SU-DHL-6 (cell line): ENCODE measurements around the gene DNM1L.
"Not testable (repeated sequence)": the region's sequence is repeated elsewhere in the genome, so short reads cannot be mapped to it uniquely, and the experiment has no call there.

ENCODE experiments used
- H2AFZ ChIP-seq: fragments of 200-600 bp; sonication (generic); 2 replicates; pipeline ENCODE4 v1.6.1; 2014; ENCODE audit warnings: low read depth, mild to moderate bottlenecking, moderate library complexity, mixed read lengths, antibody characterized with exemption, low read length; ENCODE audit not compliant: severe bottlenecking
- H3F3A ChIP-seq: fragments of 200-600 bp; shearing (Covaris generic); 2 replicates; pipeline ENCODE4 v1.6.0; 2016; ENCODE audit warnings: antibody characterized with exemption, mild to moderate bottlenecking; ENCODE audit not compliant: insufficient read depth
- H3K27ac ChIP-seq: fragments of 200-600 bp; sonication (generic); 2 replicates; pipeline ENCODE4 v1.5.1; 2016; ENCODE audit warnings: low read depth, mild to moderate bottlenecking, low read length, moderate library complexity, mixed read lengths
- H3K27me3 ChIP-seq: fragments of 200-600 bp; sonication (generic), shearing (Covaris generic); 2 replicates; pipeline ENCODE4 v1.6.0; 2014; ENCODE audit warnings: mild to moderate bottlenecking, low read length
- H3K36me3 ChIP-seq: fragments of 200-600 bp; sonication (generic); 2 replicates; pipeline ENCODE4 v1.6.1; 2014; ENCODE audit warnings: mild to moderate bottlenecking, low read length, mixed read lengths
- H3K4me2 ChIP-seq: fragments of 300-600, 200-600 bp; shearing (Covaris generic), sonication (generic); 2 replicates; pipeline ENCODE4 v1.6.0; 2014; ENCODE audit warnings: low read length, low read depth, mild to moderate bottlenecking; ENCODE audit not compliant: poor library complexity, severe bottlenecking
- H3K4me3 ChIP-seq: fragments of 200-600 bp; sonication (generic); 2 replicates; pipeline ENCODE4 v1.5.1; 2014; ENCODE audit warnings: antibody characterized with exemption, low read length, mild to moderate bottlenecking, mixed read lengths; ENCODE audit not compliant: insufficient read depth, poor library complexity, severe bottlenecking
- H3K79me2 ChIP-seq: fragments of 200-600 bp; sonication (generic); 2 replicates; pipeline ENCODE4 v1.6.1; 2014; ENCODE audit warnings: mild to moderate bottlenecking, low read length, moderate library complexity; ENCODE audit not compliant: insufficient read depth
- H3K9ac ChIP-seq: fragments of 200-600 bp; sonication (generic); 2 replicates; pipeline ENCODE4 v1.7.0; 2014; ENCODE audit warnings: mild to moderate bottlenecking, low read length
- H3K9me2 ChIP-seq: fragments of 200-600 bp; sonication (generic); replicated peaks from 2 replicates; pipeline ENCODE4 v1.6.1; 2014; ENCODE audit warnings: low read length; ENCODE audit not compliant: insufficient read depth
- H3K9me3 ChIP-seq: fragments of 200-600 bp; sonication (generic); 2 replicates; pipeline ENCODE4 v1.6.1; 2014; ENCODE audit warnings: low read length, mixed read lengths; ENCODE audit not compliant: insufficient read depth
- H4K20me1 ChIP-seq: fragments of 200-600 bp; sonication (generic); 2 replicates; pipeline ENCODE4 v1.6.1; 2014; ENCODE audit warnings: low read depth, mild to moderate bottlenecking, antibody characterized with exemption, low read length, moderate library complexity, mixed read lengths
- CTCF ChIP-seq: fragments of 200-600 bp; sonication (generic); IDR thresholded peaks from one replicate; pipeline ENCODE4 v1.5.1; 2017; ENCODE audit warnings: antibody characterized with exemption, mild to moderate bottlenecking, low read length, moderate library complexity; ENCODE audit not compliant: insufficient read depth, poor library complexity, severe bottlenecking
- EZH2phosphoT487 ChIP-seq: fragments of 200-600 bp; sonication (generic), shearing (Covaris generic); conservative IDR thresholded peaks from 2 replicates; pipeline ENCODE4 v1.6.1; 2018; ENCODE audit warnings: mild to moderate bottlenecking, antibody characterized with exemption, low read length, moderate library complexity, mixed read lengths

DNM1L gene

GRCh38 chr12:32698285-32698684 lies 19.2 kb downstream of the DNM1L start:
- Histone ChIP-seq H3K9ac (no peak overlapping the region), H3F3A (0 out of 2 replicates have a peak, but pooled peaks cover 10% of the 10 kb centered on the region), H2AFZ (no peak overlapping the region), H3K4me3 (no peak overlapping the region), H3K27me3 (no peaks in the 10 kb centered on the region), H3K79me2 (peaks cover 74% of the 10 kb centered on the region), H3K36me3 (0 out of 2 replicates have a peak, but pooled peaks cover 3% of the 10 kb centered on the region), H3K9me2 (no peaks in the 10 kb centered on the region), H4K20me1 (peaks cover 4% of the 10 kb centered on the region), H3K9me3 (no peaks in the 10 kb centered on the region), H3K27ac (no peak overlapping the region), H3K4me2 (no peak overlapping the region)
- TF ChIP-seq CTCF (no peak), EZH2phosphoT487 (no peak)

- not testable (repeated sequence) for H3K4me2 ChIP-seq, H3K9me3 ChIP-seq, H3K27ac ChIP-seq, H3F3A ChIP-seq, H3K36me3 ChIP-seq, H3K4me3 ChIP-seq, H3K9me2 ChIP-seq, H3K9ac ChIP-seq, H2AFZ ChIP-seq, H3K27me3 ChIP-seq, H4K20me1 ChIP-seq
- H3K79me2 ChIP-seq: peaks cover 62% of the 10 kb centered on the region
Observed at GRCh38 chr12:32699437-32699836, 20.3 kb downstream of the DNM1L start.

- Histone ChIP-seq H3F3A (0 out of 2 replicates have a peak, but pooled peaks cover 10% of the 10 kb centered on the region), H2AFZ (no peak overlapping the region), H3K27ac (no peak overlapping the region), H3K9ac (no peak overlapping the region), H3K4me2 (no peak overlapping the region), H3K9me2 (no peaks in the 10 kb centered on the region), H3K27me3 (no peaks in the 10 kb centered on the region), H3K9me3 (no peaks in the 10 kb centered on the region), H4K20me1 (no peaks in the 10 kb centered on the region; the same call in none of the 2 replicates), H3K36me3 (peaks cover 16% of the 10 kb centered on the region; the same call in 1 of the 2 replicates), H3K4me3 (no peak overlapping the region), H3K79me2 (peaks cover 32% of the 10 kb centered on the region)
- TF ChIP-seq CTCF: no peak
- TF ChIP-seq EZH2phosphoT487: no peak
Observed at GRCh38 chr12:32702473-32702872, 23.4 kb downstream of the DNM1L start.

GRCh38 chr12:32702946-32703345 lies 23.8 kb downstream of the DNM1L start:
- H2AFZ ChIP-seq: no peak overlapping the region
- H3K79me2 ChIP-seq: peaks cover 28% of the 10 kb centered on the region
- H4K20me1 ChIP-seq: no peaks in the 10 kb centered on the region; the same call in none of the 2 replicates
- no peak overlapping the region for H3K27ac ChIP-seq
- H3K4me2 ChIP-seq: no peak overlapping the region
- no peak overlapping the region for H3K9ac ChIP-seq
- H3F3A ChIP-seq: 0 out of 2 replicates have a peak, but pooled peaks cover 10% of the 10 kb centered on the region
- TF ChIP-seq CTCF (no peak), EZH2phosphoT487 (no peak)
- H3K4me3 ChIP-seq: no peak overlapping the region
- no peaks in the 10 kb centered on the region for H3K9me2 ChIP-seq
- no peaks in the 10 kb centered on the region for H3K9me3 ChIP-seq
- H3K36me3 ChIP-seq: peaks cover 17% of the 10 kb centered on the region; the same call in 1 of the 2 replicates
- no peaks in the 10 kb centered on the region for H3K27me3 ChIP-seq
